Osteocyte (in vitro differentiated cells): Measurements from ENCODE around the gene GRB14. TPM values are rescaled to one million over a fixed set of nuclear protein-coding genes. Genes with fewer than 3 reads are reported as not detected.

ENCODE experiments used
- DNase-seq: peaks from one replicate; pipeline ENCODE4 v3.0.0; 2021; ENCODE audit warnings: mixed read lengths; ENCODE audit not compliant: unreplicated experiment; ENCODE audit errors: extremely low spot score
- H3K27ac Mint-ChIP-seq: one replicate; pipeline ENCODE4 v1.8.0; 2021; ENCODE audit warnings: mild to moderate bottlenecking, mixed read lengths; ENCODE audit not compliant: unreplicated experiment
- H3K27me3 Mint-ChIP-seq: one replicate; pipeline ENCODE4 v1.8.0; 2021; ENCODE audit warnings: mixed read lengths; ENCODE audit not compliant: unreplicated experiment
- H3K36me3 Mint-ChIP-seq: one replicate; pipeline ENCODE4 v1.8.0; 2021; ENCODE audit warnings: mixed read lengths; ENCODE audit not compliant: unreplicated experiment
- H3K4me1 Mint-ChIP-seq: one replicate; pipeline ENCODE4 v1.8.0; 2021; ENCODE audit warnings: mixed read lengths; ENCODE audit not compliant: unreplicated experiment
- H3K4me3 Mint-ChIP-seq: one replicate; pipeline ENCODE4 v1.8.0; 2021; ENCODE audit warnings: mild to moderate bottlenecking, moderate library complexity, mixed read lengths; ENCODE audit not compliant: unreplicated experiment
- H3K9me3 Mint-ChIP-seq: one replicate; pipeline ENCODE4 v1.8.0; 2021; ENCODE audit warnings: mixed read lengths; ENCODE audit not compliant: unreplicated experiment
- total RNA-seq: library from RNA; stranded (reverse); gene quantifications from 2 replicates; pipeline ENCODE4 v1.2.1, GENCODE V29; 2021
- TF ChIP-seq, protein P1 (sequence below): fragments of 200-600 bp; sonication (generic); IDR thresholded peaks from 2 replicates; pipeline ENCODE4 v1.5.0; 2021; ENCODE audit warnings: antibody characterized with exemption, mild to moderate bottlenecking, moderate library complexity

GRB14 gene
- total RNA-seq, 1 donor from 2014 or later = 0.83 TPM

DNA sequence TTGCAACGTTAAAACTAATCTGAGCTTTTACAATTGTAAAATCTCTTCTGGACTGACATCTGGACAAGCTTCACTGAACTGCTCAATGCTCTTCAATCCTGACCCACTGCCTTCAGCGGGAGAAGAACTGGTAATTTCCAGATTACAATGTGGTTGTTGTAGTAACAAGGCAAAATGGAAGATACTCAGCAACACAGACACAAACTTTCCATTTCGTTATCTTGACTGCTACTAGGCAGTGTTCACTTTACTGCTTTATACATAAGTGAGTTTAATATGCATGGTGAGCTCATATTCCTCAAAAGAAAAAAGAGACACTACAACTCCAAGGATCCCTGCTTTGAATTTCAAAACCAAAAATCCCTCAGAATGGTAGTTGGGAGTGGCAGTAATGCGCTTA, 51.9 kb downstream of the GRB14 start:
- Mint-ChIP-seq H3K9me3 (no peaks in the 10 kb centered on the region), H3K27me3 (no peaks in the 10 kb centered on the region), H3K4me3 (no peak overlapping the region), H3K4me1 (peaks cover 16% of the 10 kb centered on the region), H3K27ac (no peak overlapping the region), H3K36me3 (no peaks in the 10 kb centered on the region)
- no peak for DNase-seq
- TF ChIP-seq, protein P1, sequence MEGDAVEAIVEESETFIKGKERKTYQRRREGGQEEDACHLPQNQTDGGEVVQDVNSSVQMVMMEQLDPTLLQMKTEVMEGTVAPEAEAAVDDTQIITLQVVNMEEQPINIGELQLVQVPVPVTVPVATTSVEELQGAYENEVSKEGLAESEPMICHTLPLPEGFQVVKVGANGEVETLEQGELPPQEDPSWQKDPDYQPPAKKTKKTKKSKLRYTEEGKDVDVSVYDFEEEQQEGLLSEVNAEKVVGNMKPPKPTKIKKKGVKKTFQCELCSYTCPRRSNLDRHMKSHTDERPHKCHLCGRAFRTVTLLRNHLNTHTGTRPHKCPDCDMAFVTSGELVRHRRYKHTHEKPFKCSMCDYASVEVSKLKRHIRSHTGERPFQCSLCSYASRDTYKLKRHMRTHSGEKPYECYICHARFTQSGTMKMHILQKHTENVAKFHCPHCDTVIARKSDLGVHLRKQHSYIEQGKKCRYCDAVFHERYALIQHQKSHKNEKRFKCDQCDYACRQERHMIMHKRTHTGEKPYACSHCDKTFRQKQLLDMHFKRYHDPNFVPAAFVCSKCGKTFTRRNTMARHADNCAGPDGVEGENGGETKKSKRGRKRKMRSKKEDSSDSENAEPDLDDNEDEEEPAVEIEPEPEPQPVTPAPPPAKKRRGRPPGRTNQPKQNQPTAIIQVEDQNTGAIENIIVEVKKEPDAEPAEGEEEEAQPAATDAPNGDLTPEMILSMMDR = no peak

DNA sequence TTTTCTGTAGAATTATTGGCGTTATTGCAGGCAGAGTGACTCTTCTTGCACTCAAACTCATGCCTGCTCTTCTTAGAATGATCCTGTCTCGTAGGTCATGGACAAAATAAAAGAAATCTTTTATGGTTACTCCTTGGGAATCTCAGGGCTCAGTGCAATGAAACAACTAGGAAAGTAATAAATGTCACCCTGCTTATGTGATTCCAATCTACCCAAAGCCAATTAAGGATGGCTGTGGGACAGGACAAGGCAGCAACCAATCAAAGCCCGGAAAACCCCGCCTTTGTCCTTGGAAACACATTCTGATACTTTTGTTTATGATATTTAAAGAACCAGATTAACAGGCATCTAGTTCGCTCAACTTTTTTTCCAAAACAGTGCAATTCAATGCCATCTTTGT, 53.0 kb downstream of the GRB14 start:
- Mint-ChIP-seq H3K27ac (no peak overlapping the region), H3K9me3 (no peaks in the 10 kb centered on the region), H3K4me1 (peaks cover 23% of the 10 kb centered on the region), H3K4me3 (no peak overlapping the region), H3K36me3 (no peaks in the 10 kb centered on the region), H3K27me3 (no peaks in the 10 kb centered on the region)
- no peak for DNase-seq
- TF ChIP-seq, protein P1 = no peak

DNA sequence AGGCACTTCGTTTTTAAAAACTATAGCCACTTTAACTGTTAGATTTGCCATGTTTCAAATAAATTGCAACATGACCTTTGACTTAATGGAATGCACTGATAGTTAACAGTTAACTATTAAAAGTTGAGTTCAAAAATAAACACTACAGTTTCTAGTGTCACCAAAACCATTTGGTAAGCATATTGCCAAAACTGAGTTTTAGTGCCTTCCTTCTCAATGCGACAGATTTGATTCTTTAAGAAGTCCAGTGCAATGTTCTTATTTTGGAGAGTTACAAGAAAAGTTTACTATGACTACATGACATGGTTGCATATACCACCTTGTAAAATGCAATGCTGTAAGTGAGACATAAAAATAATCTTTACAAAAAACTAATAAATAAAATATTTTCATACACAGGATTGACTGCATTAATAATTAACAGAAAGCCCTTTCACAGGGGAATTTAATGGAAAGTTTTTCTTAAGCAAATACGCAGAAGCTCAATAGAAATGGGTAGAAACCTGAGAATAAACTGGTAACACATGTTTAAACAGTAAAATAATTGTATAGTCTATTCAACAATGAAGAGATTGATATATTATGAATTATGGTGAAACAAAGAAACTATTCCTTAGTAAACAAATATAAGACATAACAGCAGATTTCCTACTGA, 53.8 kb downstream of the GRB14 start:
- no peaks in the 10 kb centered on the region for H3K36me3 Mint-ChIP-seq
- H3K27ac Mint-ChIP-seq = no peak overlapping the region

DNA sequence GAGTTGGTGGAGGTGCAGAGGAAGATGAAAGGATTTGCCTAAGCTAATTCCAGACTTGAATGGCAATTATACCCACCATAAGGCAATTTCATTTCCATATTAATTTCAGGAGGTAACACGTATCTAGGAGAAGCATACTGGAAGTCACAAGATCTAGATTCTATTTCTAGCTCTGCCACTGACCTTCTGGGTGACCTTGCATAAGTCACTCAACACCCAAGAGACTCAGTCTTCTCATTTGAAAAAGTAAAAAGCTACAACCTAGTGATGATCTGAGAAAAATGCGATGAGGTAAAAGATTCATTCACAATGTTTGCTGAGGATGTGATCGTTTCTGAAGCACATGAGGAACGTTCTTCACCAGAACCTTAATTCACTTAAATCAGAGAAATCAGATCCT, 55.9 kb downstream of the GRB14 start:
- H3K9me3 Mint-ChIP-seq = no peaks in the 10 kb centered on the region
- no peak for DNase-seq
- TF ChIP-seq, protein P1 = no peak
- no peak overlapping the region for H3K27ac Mint-ChIP-seq
- H3K4me1 Mint-ChIP-seq = peaks cover 41% of the 10 kb centered on the region
- no peak overlapping the region for H3K4me3 Mint-ChIP-seq
- no peaks in the 10 kb centered on the region for H3K27me3 Mint-ChIP-seq
- H3K36me3 Mint-ChIP-seq = no peaks in the 10 kb centered on the region

More for the DNA sequence above, 53.8 kb downstream of the GRB14 start:
- Mint-ChIP-seq H3K4me3 (no peak overlapping the region), H3K4me1 (peaks cover 32% of the 10 kb centered on the region), H3K9me3 (no peaks in the 10 kb centered on the region), H3K27me3 (no peaks in the 10 kb centered on the region)
- TF ChIP-seq, protein P1 = no peak
- no peak for DNase-seq

DNA sequence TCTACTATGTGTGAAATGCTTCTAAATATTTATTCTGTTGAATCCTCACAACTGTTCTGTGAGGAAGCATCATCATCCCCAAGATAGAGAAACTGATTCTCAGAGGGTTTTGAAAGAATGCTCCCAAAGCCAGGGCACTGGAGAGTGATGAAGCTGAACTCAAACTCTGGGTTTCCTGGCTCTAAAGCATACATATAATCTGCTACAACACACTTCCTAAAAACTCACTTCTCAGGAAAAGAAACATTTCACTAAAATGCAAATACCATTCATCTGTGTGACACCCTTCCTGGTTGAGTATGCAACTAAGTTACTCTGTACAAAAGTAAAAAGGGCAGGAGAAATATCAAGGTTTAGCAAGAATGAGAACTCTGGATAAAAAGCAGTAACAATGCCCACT, 58.6 kb downstream of the GRB14 start:
- Mint-ChIP-seq H3K27ac (peak overlapping the region; percentile 83), H3K36me3 (no peaks in the 10 kb centered on the region), H3K4me3 (peak overlapping the region; percentile 6), H3K4me1 (peaks cover 54% of the 10 kb centered on the region), H3K9me3 (no peaks in the 10 kb centered on the region), H3K27me3 (no peaks in the 10 kb centered on the region)
- DNase-seq = no peak
- TF ChIP-seq, protein P1 = no peak
